OCI-LY3 (cell line): ENCODE measurements around the gene MCTP2.

Experiments used
- H2AFZ ChIP-seq: fragments of 200-600, 300-600 bp; shearing (Covaris generic); 2 replicates; pipeline ENCODE4 v1.6.0; 2014; ENCODE audit warnings: antibody characterized with exemption, low read depth, low read length
- H3K27ac ChIP-seq: fragments of 200-600, 300-600 bp; sonication (generic); 2 replicates; pipeline ENCODE4 v1.5.1; 2014; ENCODE audit warnings: mild to moderate bottlenecking, low read length, moderate library complexity, mixed read lengths
- H3K27me3 ChIP-seq: fragments of 200-600, 300-600 bp; sonication (generic); 2 replicates; pipeline ENCODE4 v1.6.1; 2014; ENCODE audit warnings: low read depth, low read length, mixed read lengths
- H3K36me3 ChIP-seq: fragments of 200-600, 300-600 bp; sonication (generic); replicated peaks from 2 replicates; pipeline ENCODE3; 2014; ENCODE audit warnings: low read depth, low read length, mixed read lengths
- H3K4me1 ChIP-seq: fragments of 300-600, 200-600 bp; sonication (generic); 2 replicates; pipeline ENCODE4 v1.6.1; 2014; ENCODE audit warnings: low read length, mixed read lengths
- H3K4me2 ChIP-seq: fragments of 200-600, 300-600 bp; sonication (generic); 2 replicates; pipeline ENCODE4 v1.6.1; 2014; ENCODE audit warnings: low read length, mixed read lengths
- H3K4me3 ChIP-seq: fragments of 300-600, 200-600 bp; sonication (generic); 2 replicates; pipeline ENCODE4 v1.5.1; 2014; ENCODE audit warnings: antibody characterized with exemption, mild to moderate bottlenecking, low read length, moderate library complexity
- H3K79me2 ChIP-seq: fragments of 300-600, 200-600 bp; shearing (Covaris generic); 2 replicates; pipeline ENCODE4 v1.6.1; 2014; ENCODE audit warnings: mild to moderate bottlenecking, low read length, mixed read lengths
- H3K9ac ChIP-seq: fragments of 300-600, 200-600 bp; shearing (Covaris generic); 2 replicates; pipeline ENCODE4 v1.6.0; 2014; ENCODE audit warnings: mild to moderate bottlenecking, low read length, moderate library complexity
- H3K9me3 ChIP-seq: fragments of 200-600, 300-600 bp; shearing (Covaris generic); 2 replicates; pipeline ENCODE4 v1.6.1; 2014; ENCODE audit warnings: low read length, mixed read lengths; ENCODE audit not compliant: insufficient read depth
- H4K20me1 ChIP-seq: fragments of 200-600, 300-600 bp; sonication (generic); 2 replicates; pipeline ENCODE4 v1.6.1; 2016; ENCODE audit warnings: low read length, mixed read lengths; ENCODE audit not compliant: insufficient read depth
- EZH2phosphoT487 ChIP-seq: fragments of 200-600 bp; shearing (Covaris generic); IDR thresholded peaks from 2 replicates; pipeline ENCODE4 v1.6.1; 2018; ENCODE audit warnings: antibody characterized with exemption, mixed run types, low read depth
- TF ChIP-seq, protein P1 (sequence below): fragments of 200-600, 300-600 bp; sonication (generic); IDR thresholded peaks from 2 replicates; pipeline ENCODE4 v1.5.1; 2014; ENCODE audit warnings: antibody characterized with exemption, low read length, low read depth

MCTP2 gene

DNA sequence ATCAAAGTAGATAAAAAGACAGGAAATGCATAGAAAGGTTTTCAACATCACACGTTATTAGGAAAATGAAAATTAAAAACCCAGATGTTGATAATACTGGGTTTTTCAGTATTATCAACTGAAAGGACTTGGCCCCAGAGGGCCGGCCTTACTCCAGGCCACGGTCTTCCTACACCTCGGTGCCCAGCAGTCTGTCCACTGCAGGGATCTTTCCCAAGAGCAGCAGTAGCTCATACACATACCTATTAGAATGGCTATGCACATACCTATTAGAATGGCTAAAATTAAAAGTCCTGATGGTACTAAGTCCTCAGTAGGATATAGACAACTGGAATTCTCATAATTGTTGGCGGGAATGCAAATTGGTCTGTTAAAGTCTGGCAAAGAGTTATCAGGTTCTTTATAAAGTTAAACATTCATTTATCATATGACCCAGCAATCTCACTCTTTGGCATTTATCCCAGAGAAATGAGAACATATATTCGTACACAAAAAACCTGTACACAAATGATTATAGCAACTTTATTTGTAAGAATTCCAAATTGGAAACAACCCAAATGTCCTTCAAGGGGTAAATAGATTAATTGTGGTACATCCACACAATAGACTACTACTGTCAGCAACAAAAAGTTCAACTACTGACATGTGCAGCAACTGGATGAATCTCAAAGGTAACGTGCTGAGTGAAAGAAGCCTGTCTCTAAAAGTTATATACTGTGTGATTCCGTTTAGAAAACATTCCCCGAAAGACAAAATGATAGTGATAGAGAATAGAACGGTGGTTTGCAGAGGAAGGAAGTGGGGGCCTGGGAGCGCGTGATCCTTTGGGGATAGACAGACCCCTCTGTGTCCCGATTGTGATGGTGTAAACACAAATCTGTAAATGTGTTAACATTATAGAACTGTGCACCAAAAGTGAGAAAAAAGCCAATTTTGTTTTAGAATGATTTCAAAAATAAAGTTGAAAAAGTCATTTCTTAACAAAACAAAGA, 62.3 kb downstream of the MCTP2 start:
- no peak overlapping the region for H3K27ac ChIP-seq
- no peaks in the 10 kb centered on the region for H4K20me1 ChIP-seq
- TF ChIP-seq EZH2phosphoT487: no peak
- TF ChIP-seq, protein P1, sequence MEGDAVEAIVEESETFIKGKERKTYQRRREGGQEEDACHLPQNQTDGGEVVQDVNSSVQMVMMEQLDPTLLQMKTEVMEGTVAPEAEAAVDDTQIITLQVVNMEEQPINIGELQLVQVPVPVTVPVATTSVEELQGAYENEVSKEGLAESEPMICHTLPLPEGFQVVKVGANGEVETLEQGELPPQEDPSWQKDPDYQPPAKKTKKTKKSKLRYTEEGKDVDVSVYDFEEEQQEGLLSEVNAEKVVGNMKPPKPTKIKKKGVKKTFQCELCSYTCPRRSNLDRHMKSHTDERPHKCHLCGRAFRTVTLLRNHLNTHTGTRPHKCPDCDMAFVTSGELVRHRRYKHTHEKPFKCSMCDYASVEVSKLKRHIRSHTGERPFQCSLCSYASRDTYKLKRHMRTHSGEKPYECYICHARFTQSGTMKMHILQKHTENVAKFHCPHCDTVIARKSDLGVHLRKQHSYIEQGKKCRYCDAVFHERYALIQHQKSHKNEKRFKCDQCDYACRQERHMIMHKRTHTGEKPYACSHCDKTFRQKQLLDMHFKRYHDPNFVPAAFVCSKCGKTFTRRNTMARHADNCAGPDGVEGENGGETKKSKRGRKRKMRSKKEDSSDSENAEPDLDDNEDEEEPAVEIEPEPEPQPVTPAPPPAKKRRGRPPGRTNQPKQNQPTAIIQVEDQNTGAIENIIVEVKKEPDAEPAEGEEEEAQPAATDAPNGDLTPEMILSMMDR: no peak
- no peaks in the 10 kb centered on the region for H3K36me3 ChIP-seq
- peaks cover 13% of the 10 kb centered on the region; the same call in 1 of the 2 replicates for H3K9me3 ChIP-seq
- H3K27me3 ChIP-seq: peaks cover 11% of the 10 kb centered on the region; the same call in 1 of the 2 replicates
- H3K4me2 ChIP-seq: no peak overlapping the region
- no peak overlapping the region for H3K4me3 ChIP-seq
- no peaks in the 10 kb centered on the region for H3K79me2 ChIP-seq
- no peak overlapping the region for H2AFZ ChIP-seq
- H3K4me1 ChIP-seq: peaks cover 14% of the 10 kb centered on the region
- H3K9ac ChIP-seq: no peak overlapping the region

DNA sequence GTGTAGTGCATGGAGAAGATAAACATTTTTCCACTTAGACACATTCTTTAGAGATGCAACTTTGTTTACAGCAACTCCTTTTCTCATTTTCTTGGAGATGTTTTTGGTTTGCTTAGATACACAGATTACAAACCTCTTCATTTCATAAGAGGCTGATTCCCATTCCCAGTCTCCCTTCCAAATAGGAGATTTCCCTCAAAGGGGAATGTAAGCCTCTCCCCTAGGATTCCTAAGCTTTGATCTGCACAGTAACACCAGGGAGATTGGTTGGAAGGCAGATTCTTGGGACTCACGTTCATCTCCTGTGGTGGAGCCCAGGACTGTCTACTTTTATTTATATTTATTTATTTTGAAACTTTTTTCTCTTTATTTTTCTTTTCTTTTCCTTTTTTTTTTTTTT, 63.2 kb downstream of the MCTP2 start:
- peaks cover 11% of the 10 kb centered on the region; the same call in 1 of the 2 replicates for H3K27me3 ChIP-seq
- H3K4me1 ChIP-seq: peaks cover 11% of the 10 kb centered on the region
- peaks cover 13% of the 10 kb centered on the region; the same call in 1 of the 2 replicates for H3K9me3 ChIP-seq
- H3K36me3 ChIP-seq: no peaks in the 10 kb centered on the region
- H3K79me2 ChIP-seq: no peaks in the 10 kb centered on the region
- TF ChIP-seq, protein P1: no peak
- no peak for TF ChIP-seq EZH2phosphoT487
- no peak overlapping the region for H3K4me3 ChIP-seq
- no peak overlapping the region for H3K9ac ChIP-seq
- H3K27ac ChIP-seq: no peak overlapping the region
- H3K4me2 ChIP-seq: no peak overlapping the region
- H4K20me1 ChIP-seq: no peaks in the 10 kb centered on the region
- no peak overlapping the region for H2AFZ ChIP-seq

DNA sequence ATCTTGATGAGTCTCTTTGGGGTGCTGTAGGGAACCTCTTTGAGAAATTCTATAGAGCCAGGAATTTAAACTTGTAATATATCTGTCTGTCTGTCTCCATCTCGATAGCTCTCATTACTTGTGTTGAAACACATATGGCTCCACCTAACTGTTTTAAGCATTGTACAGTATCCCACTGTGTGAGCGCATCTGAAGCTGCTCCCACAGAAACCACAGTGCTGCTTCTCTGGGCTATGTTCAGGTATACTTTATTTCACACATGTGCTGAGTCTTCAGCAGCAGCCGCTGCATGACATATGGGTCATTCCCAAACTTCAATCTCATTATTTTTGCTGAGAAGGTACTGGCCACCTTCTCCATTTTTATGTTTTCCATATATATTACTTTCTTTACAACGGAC, 63.9 kb downstream of the MCTP2 start:
- Histone ChIP-seq H3K79me2 (no peaks in the 10 kb centered on the region), H2AFZ (no peak overlapping the region), H4K20me1 (no peaks in the 10 kb centered on the region), H3K27ac (no peak overlapping the region), H3K4me3 (no peak overlapping the region), H3K4me2 (no peak overlapping the region), H3K27me3 (peaks cover 11% of the 10 kb centered on the region; the same call in 1 of the 2 replicates), H3K4me1 (peaks cover 11% of the 10 kb centered on the region), H3K9ac (no peak overlapping the region), H3K9me3 (peaks cover 12% of the 10 kb centered on the region; the same call in 1 of the 2 replicates), H3K36me3 (no peaks in the 10 kb centered on the region)
- TF ChIP-seq EZH2phosphoT487: no peak
- TF ChIP-seq, protein P1: no peak

DNA sequence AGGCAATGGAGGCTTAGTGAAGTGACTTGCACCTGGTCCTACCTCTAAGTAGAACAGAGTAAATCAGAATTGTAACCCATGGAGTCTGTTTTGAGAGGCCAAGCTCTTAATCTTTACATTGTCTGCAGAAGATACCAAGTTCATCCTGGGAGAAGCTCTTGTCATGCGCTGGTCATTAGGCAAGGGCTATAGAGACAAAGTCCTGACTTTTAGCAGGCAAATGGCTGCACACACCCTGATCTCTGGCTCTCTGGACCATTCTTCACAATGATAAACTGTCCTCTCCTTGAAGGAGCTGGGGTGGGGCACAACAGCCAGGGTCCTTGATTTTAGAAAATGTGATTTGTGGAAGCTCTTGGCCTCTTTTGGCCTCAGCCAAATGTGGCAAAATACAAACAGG, 65.4 kb downstream of the MCTP2 start:
- no peaks in the 10 kb centered on the region for H3K79me2 ChIP-seq
- peaks cover 7% of the 10 kb centered on the region; the same call in 1 of the 2 replicates for H3K9me3 ChIP-seq
- H3K36me3 ChIP-seq: no peaks in the 10 kb centered on the region
- H4K20me1 ChIP-seq: no peaks in the 10 kb centered on the region
- H3K4me2 ChIP-seq: no peak overlapping the region
- H3K27me3 ChIP-seq: peaks cover 11% of the 10 kb centered on the region; the same call in 1 of the 2 replicates
- H3K4me1 ChIP-seq: peaks cover 11% of the 10 kb centered on the region
- H3K27ac ChIP-seq: no peak overlapping the region
- no peak overlapping the region for H2AFZ ChIP-seq
- no peak overlapping the region for H3K9ac ChIP-seq
- no peak for TF ChIP-seq EZH2phosphoT487
- TF ChIP-seq, protein P1: no peak
- no peak overlapping the region for H3K4me3 ChIP-seq
